ENCODE results near the gene UGT1A8.
"Not testable (repeated sequence)": the region's sequence is repeated elsewhere in the genome, so short reads cannot be mapped to it uniquely, and the experiment has no call there.

Gene UGT1A8

GRCh38 chr2:233605680-233606079, 11.8 kb upstream of the UGT1A8 start:
- Mint-ChIP-seq H3K4me1 (ENCODE audit: low read depth) (no peaks in the 10 kb centered on the region), H3K9me3 (peaks cover 4% of the 10 kb centered on the region), H3K36me3 (ENCODE audit: low read depth) (no peaks in the 10 kb centered on the region), H3K4me3 (no peak overlapping the region), H3K27ac (no peak overlapping the region), H3K27me3 (ENCODE audit: low read depth) (peaks cover 3% of the 10 kb centered on the region)

- peaks cover 16% of the 10 kb centered on the region for H3K9me3 Mint-ChIP-seq
- no peak overlapping the region for H3K27ac Mint-ChIP-seq
- no peaks in the 10 kb centered on the region for H3K4me1 Mint-ChIP-seq (ENCODE audit: low read depth)
- no peaks in the 10 kb centered on the region for H3K36me3 Mint-ChIP-seq (ENCODE audit: low read depth)
- H3K4me3 Mint-ChIP-seq = no peak overlapping the region
- H3K27me3 Mint-ChIP-seq (ENCODE audit: low read depth) = peaks cover 18% of the 10 kb centered on the region
Observed at GRCh38 chr2:233611284-233611683, 6.1 kb upstream of the UGT1A8 start.

GRCh38 chr2:233620204-233620603, 2.8 kb downstream of the UGT1A8 start:
- H3K9me3 Mint-ChIP-seq = peaks cover 3% of the 10 kb centered on the region
- no peak overlapping the region for H3K27ac Mint-ChIP-seq
- no peaks in the 10 kb centered on the region for H3K36me3 Mint-ChIP-seq (ENCODE audit: low read depth)
- no peak overlapping the region for H3K4me3 Mint-ChIP-seq
- peaks cover 17% of the 10 kb centered on the region for H3K27me3 Mint-ChIP-seq (ENCODE audit: low read depth)
- no peaks in the 10 kb centered on the region for H3K4me1 Mint-ChIP-seq (ENCODE audit: low read depth)

GRCh38 chr2:233621863-233622262, 4.4 kb downstream of the UGT1A8 start:
- H3K4me3 Mint-ChIP-seq; H3K9me3 Mint-ChIP-seq; H3K36me3 Mint-ChIP-seq (ENCODE audit: low read depth); H3K27me3 Mint-ChIP-seq (ENCODE audit: low read depth); H3K4me1 Mint-ChIP-seq (ENCODE audit: low read depth); H3K27ac Mint-ChIP-seq: not testable (repeated sequence)

- Mint-ChIP-seq H3K36me3 (ENCODE audit: low read depth) (no peaks in the 10 kb centered on the region), H3K27ac (no peak overlapping the region), H3K9me3 (peaks cover 10% of the 10 kb centered on the region), H3K27me3 (ENCODE audit: low read depth) (peaks cover 15% of the 10 kb centered on the region), H3K4me3 (no peak overlapping the region), H3K4me1 (ENCODE audit: low read depth) (no peaks in the 10 kb centered on the region)
Observed at GRCh38 chr2:233627331-233628025, 10.0 kb downstream of the UGT1A8 start.

GRCh38 chr2:233636306-233636705, 18.9 kb downstream of the UGT1A8 start, which contains the start of gene UGT1A10:
Gene UGT1A10 (plus strand): TSS chr2:233636448. CDS start chr2:233636523, 75 bp downstream.
- not testable (repeated sequence) for H3K27ac Mint-ChIP-seq; H3K4me1 Mint-ChIP-seq (ENCODE audit: low read depth); H3K36me3 Mint-ChIP-seq (ENCODE audit: low read depth); H3K4me3 Mint-ChIP-seq; H3K9me3 Mint-ChIP-seq
- peaks cover 15% of the 10 kb centered on the region for H3K27me3 Mint-ChIP-seq (ENCODE audit: low read depth)

- Mint-ChIP-seq H3K27me3 (ENCODE audit: low read depth) (peaks cover 7% of the 10 kb centered on the region), H3K4me3 (no peak overlapping the region), H3K4me1 (ENCODE audit: low read depth) (no peaks in the 10 kb centered on the region), H3K27ac (no peak overlapping the region), H3K36me3 (ENCODE audit: low read depth) (no peaks in the 10 kb centered on the region), H3K9me3 (no peaks in the 10 kb centered on the region)
Observed at GRCh38 chr2:233638836-233639235, 21.4 kb downstream of the UGT1A8 start.

- no peaks in the 10 kb centered on the region for H3K4me1 Mint-ChIP-seq (ENCODE audit: low read depth)
- H3K27me3 Mint-ChIP-seq (ENCODE audit: low read depth) = no peaks in the 10 kb centered on the region
- H3K27ac Mint-ChIP-seq = no peak overlapping the region
- H3K9me3 Mint-ChIP-seq = peaks cover 5% of the 10 kb centered on the region
- H3K36me3 Mint-ChIP-seq (ENCODE audit: low read depth) = no peaks in the 10 kb centered on the region
- H3K4me3 Mint-ChIP-seq = no peak overlapping the region
Observed at GRCh38 chr2:233639860-233640259, 22.4 kb downstream of the UGT1A8 start.

GRCh38 chr2:233643128-233643527, 25.7 kb downstream of the UGT1A8 start:
- peaks cover 27% of the 10 kb centered on the region for H3K9me3 Mint-ChIP-seq
- H3K36me3 Mint-ChIP-seq (ENCODE audit: low read depth) = no peaks in the 10 kb centered on the region
- no peak overlapping the region for H3K27ac Mint-ChIP-seq
- no peaks in the 10 kb centered on the region for H3K4me1 Mint-ChIP-seq (ENCODE audit: low read depth)
- H3K27me3 Mint-ChIP-seq (ENCODE audit: low read depth) = no peaks in the 10 kb centered on the region
- H3K4me3 Mint-ChIP-seq = no peak overlapping the region

GRCh38 chr2:233646033-233646432, 28.6 kb downstream of the UGT1A8 start:
- not testable (repeated sequence) for H3K27me3 Mint-ChIP-seq (ENCODE audit: low read depth); H3K27ac Mint-ChIP-seq; H3K36me3 Mint-ChIP-seq (ENCODE audit: low read depth); H3K4me1 Mint-ChIP-seq (ENCODE audit: low read depth); H3K4me3 Mint-ChIP-seq
- H3K9me3 Mint-ChIP-seq = peaks cover 27% of the 10 kb centered on the region

GRCh38 chr2:233650981-233651380, 33.5 kb downstream of the UGT1A8 start:
- Mint-ChIP-seq H3K36me3 (ENCODE audit: low read depth) (no peaks in the 10 kb centered on the region), H3K4me3 (no peak overlapping the region), H3K27me3 (ENCODE audit: low read depth) (peaks cover 6% of the 10 kb centered on the region), H3K4me1 (ENCODE audit: low read depth) (no peaks in the 10 kb centered on the region), H3K27ac (no peak overlapping the region), H3K9me3 (peaks cover 16% of the 10 kb centered on the region)

- H3K36me3 Mint-ChIP-seq (ENCODE audit: low read depth) = no peaks in the 10 kb centered on the region
- H3K27ac Mint-ChIP-seq = no peak overlapping the region
- no peaks in the 10 kb centered on the region for H3K4me1 Mint-ChIP-seq (ENCODE audit: low read depth)
- peaks cover 6% of the 10 kb centered on the region for H3K27me3 Mint-ChIP-seq (ENCODE audit: low read depth)
- no peak overlapping the region for H3K4me3 Mint-ChIP-seq
- H3K9me3 Mint-ChIP-seq = peaks cover 14% of the 10 kb centered on the region
Observed at GRCh38 chr2:233651430-233651829, 34.0 kb downstream of the UGT1A8 start.

GRCh38 chr2:233654501-233654900, 37.1 kb downstream of the UGT1A8 start:
- Mint-ChIP-seq H3K36me3 (ENCODE audit: low read depth) (no peaks in the 10 kb centered on the region), H3K4me3 (no peak overlapping the region), H3K4me1 (ENCODE audit: low read depth) (no peaks in the 10 kb centered on the region), H3K27ac (no peak overlapping the region), H3K27me3 (ENCODE audit: low read depth) (peaks cover 17% of the 10 kb centered on the region), H3K9me3 (no peaks in the 10 kb centered on the region)

- Mint-ChIP-seq H3K27ac (no peak overlapping the region), H3K4me1 (ENCODE audit: low read depth) (no peaks in the 10 kb centered on the region), H3K36me3 (ENCODE audit: low read depth) (no peaks in the 10 kb centered on the region), H3K4me3 (no peak overlapping the region), H3K27me3 (ENCODE audit: low read depth) (peaks cover 22% of the 10 kb centered on the region), H3K9me3 (no peaks in the 10 kb centered on the region)
Observed at GRCh38 chr2:233655043-233655442, 37.6 kb downstream of the UGT1A8 start.

GRCh38 chr2:233655943-233656342, 38.5 kb downstream of the UGT1A8 start:
- H3K4me1 Mint-ChIP-seq (ENCODE audit: low read depth); H3K4me3 Mint-ChIP-seq: not testable (repeated sequence)

GRCh38 chr2:233656443-233656842, 39.0 kb downstream of the UGT1A8 start:
- Mint-ChIP-seq H3K4me3 (no peak overlapping the region), H3K27me3 (ENCODE audit: low read depth) (peaks cover 30% of the 10 kb centered on the region), H3K9me3 (no peaks in the 10 kb centered on the region), H3K4me1 (ENCODE audit: low read depth) (no peaks in the 10 kb centered on the region), H3K27ac (no peak overlapping the region), H3K36me3 (ENCODE audit: low read depth) (no peaks in the 10 kb centered on the region)

More at GRCh38 chr2:233655943-233656342, 38.5 kb downstream of the UGT1A8 start:
- peaks cover 25% of the 10 kb centered on the region for H3K27me3 Mint-ChIP-seq (ENCODE audit: low read depth)
- H3K9me3 Mint-ChIP-seq; H3K36me3 Mint-ChIP-seq (ENCODE audit: low read depth); H3K27ac Mint-ChIP-seq: not testable (repeated sequence)
